Mesenchymal stem cell (in vitro differentiated cells and primary cell): Measurements from ENCODE around the gene CSRP2. TPM values are rescaled to one million over a fixed set of nuclear protein-coding genes. Genes with fewer than 3 reads are reported as not detected.
A peak's percentile ranks its signal among the peaks of the same experiment; 100 is the strongest.

ENCODE experiments used
- DNase-seq: peaks from one replicate; pipeline ENCODE4 v3.0.0-alpha.2; 2013
- H2AFZ ChIP-seq: one replicate; pipeline ENCODE4 v1.6.1; 2013; ENCODE audit warnings: low read depth, mild to moderate bottlenecking, control low read depth, inconsistent platforms, low read length, moderate library complexity
- H2AK5ac ChIP-seq: 2 replicates; pipeline ENCODE4 v1.6.1; 2013; ENCODE audit warnings: low read length, moderate library complexity, mild to moderate bottlenecking, inconsistent platforms; ENCODE audit not compliant: severe bottlenecking
- H2BK120ac ChIP-seq: one replicate; pipeline ENCODE4 v1.6.1; 2013; ENCODE audit warnings: low read depth, mild to moderate bottlenecking, inconsistent platforms, low read length, moderate library complexity
- H2BK12ac ChIP-seq, 2 experiments: one replicate each; pipeline ENCODE4 v1.6.1; 2013; ENCODE audit warnings: inconsistent platforms in 2 of 2, low read length in 2 of 2, mild to moderate bottlenecking in 2 of 2, moderate library complexity in 2 of 2, control low read depth in 1 of 2
- H2BK15ac ChIP-seq: one replicate; pipeline ENCODE4 v1.6.1; 2013; ENCODE audit warnings: mild to moderate bottlenecking, low read depth, inconsistent platforms; ENCODE audit not compliant: poor library complexity, severe bottlenecking
- H2BK5ac ChIP-seq: 2 replicates; pipeline ENCODE4 v1.6.1; 2013; ENCODE audit warnings: low read depth, mild to moderate bottlenecking, low read length, control low read depth, inconsistent platforms; ENCODE audit not compliant: poor library complexity, severe bottlenecking
- H3K14ac ChIP-seq, 2 experiments: one replicate each; pipeline ENCODE4 v1.6.1; 2013; ENCODE audit warnings: inconsistent platforms in 2 of 2, low read length in 2 of 2, control low read depth in 1 of 2, mild to moderate bottlenecking in 1 of 2, moderate library complexity in 1 of 2
- H3K18ac ChIP-seq, 2 experiments: one replicate each; pipeline ENCODE4 v1.6.1; 2013; ENCODE audit warnings: inconsistent platforms in 2 of 2, low read length in 2 of 2, control low read depth in 1 of 2, low read depth in 1 of 2, mild to moderate bottlenecking in 1 of 2
- H3K23ac ChIP-seq, 2 experiments: one replicate each; pipeline ENCODE4 v1.6.1; 2013; ENCODE audit warnings: inconsistent platforms in 2 of 2, low read length in 2 of 2, mild to moderate bottlenecking in 2 of 2, moderate library complexity in 2 of 2, control low read depth in 1 of 2
- H3K27ac ChIP-seq: 2 replicates; pipeline ENCODE4 v1.5.1; 2013; ENCODE audit warnings: mild to moderate bottlenecking, moderate library complexity, low read length, control low read depth, inconsistent platforms; ENCODE audit not compliant: poor library complexity, severe bottlenecking
- H3K27me3 ChIP-seq, 2 experiments: 2 replicates each; pipeline versions ENCODE4 v1.6.1 to v1.7.0; 2013; ENCODE audit warnings: low read length in 2 of 2, mild to moderate bottlenecking in 2 of 2, moderate library complexity in 2 of 2, control low read depth in 1 of 2, inconsistent platforms in 1 of 2; ENCODE audit not compliant: control insufficient read depth in 1 of 2, insufficient read depth in 1 of 2
- H3K36me3 ChIP-seq, 2 experiments: 2 replicates each; pipeline versions ENCODE4 v1.6.1 to v1.7.0; 2013; ENCODE audit warnings: low read length in 2 of 2, control low read depth in 1 of 2, inconsistent platforms in 1 of 2, low read depth in 1 of 2, mild to moderate bottlenecking in 1 of 2; ENCODE audit not compliant: insufficient read depth in 2 of 2, control insufficient read depth in 1 of 2
- H3K4ac ChIP-seq, 2 experiments: one replicate each; pipeline ENCODE4 v1.6.1; 2013; ENCODE audit warnings: inconsistent platforms in 2 of 2, low read length in 2 of 2, mild to moderate bottlenecking in 2 of 2, moderate library complexity in 2 of 2, control low read depth in 1 of 2, low read depth in 1 of 2
- H3K4me1 ChIP-seq: 2 replicates; pipeline ENCODE4 v1.6.1; 2013; ENCODE audit warnings: low read depth, low read length, control low read depth; ENCODE audit not compliant: control insufficient read depth, insufficient read depth
- H3K4me2 ChIP-seq: 2 replicates; pipeline ENCODE4 v1.6.1; 2013; ENCODE audit warnings: low read length, mild to moderate bottlenecking, inconsistent platforms; ENCODE audit not compliant: poor library complexity, severe bottlenecking
- H3K4me3 ChIP-seq, 2 experiments: 2 replicates each; pipeline versions ENCODE4 v1.5.1 to v1.7.0; 2013; ENCODE audit warnings: low read length in 2 of 2, mild to moderate bottlenecking in 2 of 2, control low read depth in 1 of 2, low read depth in 1 of 2; ENCODE audit not compliant: insufficient read depth in 1 of 2
- H3K79me1 ChIP-seq: replicated peaks from 2 replicates; pipeline ENCODE4 v1.6.1; 2013; ENCODE audit warnings: mild to moderate bottlenecking, control low read depth, low read length, inconsistent platforms; ENCODE audit not compliant: poor library complexity, severe bottlenecking
- H3K9ac ChIP-seq: 2 replicates; pipeline ENCODE4 v1.7.0; 2013; ENCODE audit warnings: mild to moderate bottlenecking, low read length, moderate library complexity
- H3K9me3 ChIP-seq: 2 replicates; pipeline ENCODE4 v1.7.0; 2013; ENCODE audit warnings: mild to moderate bottlenecking, low read length; ENCODE audit not compliant: control insufficient read depth
- H4K8ac ChIP-seq: one replicate; pipeline ENCODE4 v1.6.1; 2013; ENCODE audit warnings: inconsistent platforms, mild to moderate bottlenecking, low read length, moderate library complexity
- H4K91ac ChIP-seq: one replicate; pipeline ENCODE4 v1.6.1; 2013; ENCODE audit warnings: mild to moderate bottlenecking, low read length, inconsistent platforms
- WGBS: methylation state at CpG from one replicate; pipeline ENCODE4 v1.1.7; 2013; ENCODE audit warnings: mixed read lengths; 5-methylcytosine and 5-hydroxymethylcytosine counted together
- polyA plus RNA-seq, 2 experiments: library from polyadenylated mRNA; stranded (reverse); fragments of 200-250 nt; gene quantifications; one replicate each; pipeline ENCODE4 v1.2.3, GENCODE V29; 2013

Gene CSRP2
- 26.6 TPM for polyA plus RNA-seq (2013, experiment 1 of 2)
- polyA plus RNA-seq (2013, experiment 2 of 2): 27.7 TPM

DNA sequence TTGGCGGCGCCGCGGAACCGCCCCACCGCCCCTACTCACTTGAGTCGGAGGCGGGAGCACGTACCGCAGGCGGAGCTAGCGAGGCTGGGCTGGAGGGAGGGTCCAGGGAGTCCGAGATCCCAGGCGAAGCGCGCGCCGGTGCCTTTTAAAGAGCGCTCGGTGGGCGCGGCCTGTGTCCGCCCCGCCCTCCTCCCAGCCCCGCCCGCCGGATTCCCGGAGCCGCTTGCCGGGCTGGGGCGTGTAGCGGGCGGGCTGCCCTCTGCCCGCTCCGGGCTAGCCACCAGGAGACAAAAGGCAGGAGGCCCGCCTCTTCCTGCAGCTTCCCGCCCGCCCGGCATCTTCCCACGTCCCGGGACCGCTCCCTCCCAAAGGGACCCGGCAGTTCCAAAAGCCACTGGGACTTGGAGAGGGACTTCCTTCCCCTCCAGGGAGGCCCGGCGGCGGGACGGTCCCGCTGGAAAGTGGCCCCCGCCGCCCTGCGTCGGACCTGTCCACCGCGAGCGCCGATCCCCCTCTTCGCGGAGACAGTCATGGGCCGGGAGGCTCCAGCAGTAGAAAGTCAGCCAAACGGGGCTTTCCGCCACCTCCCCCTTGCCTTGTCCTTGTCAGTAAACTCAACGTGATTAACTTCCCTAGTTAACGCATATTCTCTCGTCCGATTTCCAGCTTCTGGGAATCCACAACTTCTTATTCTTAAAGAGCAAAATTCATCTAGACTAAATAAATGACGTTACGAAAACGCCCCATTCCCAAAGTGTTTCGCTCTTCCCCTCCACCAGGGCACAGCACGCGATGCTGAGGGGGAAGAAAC, at the start of gene CSRP2:
TSS of gene CSRP2 (minus strand) at position 121 of the 811 bp plus-strand sequence. CDS start 12,759 bp downstream, outside the sequence.
- H2BK120ac ChIP-seq: peak within 1 kb of the TSS; percentile 86
- peak within 1 kb of the TSS; percentile 83 for H4K8ac ChIP-seq
- peak within 1 kb of the TSS; percentile 2 to 97 for H3K23ac ChIP-seq
- peaks cover 22% of the 10 kb centered on the region for H3K79me1 ChIP-seq
- H4K91ac ChIP-seq: peak within 1 kb of the TSS; percentile 65
- no peak within 1 kb of the TSS for H2BK5ac ChIP-seq
- WGBS: under 1% methylated on average over 70 of the region's 71 CpGs
- peak within 1 kb of the TSS in 1 of 2 experiments; percentile 93 for H3K14ac ChIP-seq
- H2AFZ ChIP-seq: peak within 1 kb of the TSS; percentile 70
- no peaks in the 10 kb centered on the region for H3K27me3 ChIP-seq
- no peaks in the 10 kb centered on the region for H3K36me3 ChIP-seq
- H3K4me3 ChIP-seq: peak within 1 kb of the TSS; percentile 81 to 83
- DNase-seq: peak; percentile 98
- peaks cover 6% of the 10 kb centered on the region for H3K4me1 ChIP-seq
- no peak within 1 kb of the TSS for H2AK5ac ChIP-seq
- H3K27ac ChIP-seq: peak within 1 kb of the TSS; percentile 69
- H3K9ac ChIP-seq: peak within 1 kb of the TSS; percentile 88
- H3K9me3 ChIP-seq: no peaks in the 10 kb centered on the region
- H3K18ac ChIP-seq: peak within 1 kb of the TSS; percentile 85 to 88
- H3K4ac ChIP-seq: peak within 1 kb of the TSS; percentile 92 to 97
- H2BK15ac ChIP-seq: peak within 1 kb of the TSS; percentile 87
- peak within 1 kb of the TSS; percentile 96 for H3K4me2 ChIP-seq
- H2BK12ac ChIP-seq: peak within 1 kb of the TSS; percentile 64 to 91

DNA sequence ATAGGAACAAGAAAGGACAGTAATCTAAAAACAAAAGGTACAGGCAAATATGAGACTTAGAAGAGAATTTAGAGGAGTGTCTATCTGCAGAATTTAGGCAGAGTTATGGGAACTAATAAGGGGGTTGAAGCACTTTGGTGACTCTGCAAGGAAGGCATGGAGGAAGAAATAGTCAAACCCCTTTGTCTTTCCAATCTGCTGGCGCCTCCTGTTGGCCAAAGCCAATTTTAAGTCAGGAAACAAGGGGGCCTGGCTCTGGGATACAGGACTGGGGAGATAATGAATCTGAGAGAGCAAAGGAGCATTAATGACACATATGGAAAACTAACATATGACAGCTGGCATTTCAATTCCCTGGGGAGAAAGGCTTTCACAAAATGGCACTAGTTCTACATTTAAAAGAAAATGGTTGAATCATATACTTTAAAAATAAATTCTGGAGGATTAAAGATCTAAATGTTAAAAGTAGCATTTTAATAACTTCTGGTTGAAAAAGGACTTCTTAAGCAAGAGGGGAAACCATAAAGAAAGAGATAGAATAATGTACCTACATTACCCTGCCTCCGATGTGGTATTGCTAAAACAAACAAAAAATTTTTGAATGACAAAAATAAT, 48.5 kb upstream of the CSRP2 start:
- H2AK5ac ChIP-seq: no peak overlapping the region
- no peak overlapping the region for H3K4me3 ChIP-seq
- no peak overlapping the region for H3K14ac ChIP-seq
- H2BK15ac ChIP-seq: no peak overlapping the region
- H3K4ac ChIP-seq: no peak overlapping the region
- H3K9me3 ChIP-seq: no peaks in the 10 kb centered on the region
- no peak overlapping the region for H4K8ac ChIP-seq
- peak; percentile 53 for DNase-seq
- H3K4me1 ChIP-seq: no peaks in the 10 kb centered on the region
- no peak overlapping the region for H2BK5ac ChIP-seq
- H2BK12ac ChIP-seq: no peak overlapping the region
- H4K91ac ChIP-seq: no peak overlapping the region
- H3K27me3 ChIP-seq: peaks cover 4 to 16% of the 10 kb centered on the region in 2 experiments
- no peak overlapping the region for H3K4me2 ChIP-seq
- H3K27ac ChIP-seq: no peak overlapping the region
- no peak overlapping the region for H3K23ac ChIP-seq
- no peak overlapping the region for H3K18ac ChIP-seq
- no peak overlapping the region for H3K9ac ChIP-seq
- no peak overlapping the region for H2AFZ ChIP-seq
- WGBS: 23% methylated on average over 1 of the region's 2 CpGs
- H2BK120ac ChIP-seq: no peak overlapping the region
- H3K36me3 ChIP-seq: no peaks in the 10 kb centered on the region
- H3K79me1 ChIP-seq: no peaks in the 10 kb centered on the region

DNA sequence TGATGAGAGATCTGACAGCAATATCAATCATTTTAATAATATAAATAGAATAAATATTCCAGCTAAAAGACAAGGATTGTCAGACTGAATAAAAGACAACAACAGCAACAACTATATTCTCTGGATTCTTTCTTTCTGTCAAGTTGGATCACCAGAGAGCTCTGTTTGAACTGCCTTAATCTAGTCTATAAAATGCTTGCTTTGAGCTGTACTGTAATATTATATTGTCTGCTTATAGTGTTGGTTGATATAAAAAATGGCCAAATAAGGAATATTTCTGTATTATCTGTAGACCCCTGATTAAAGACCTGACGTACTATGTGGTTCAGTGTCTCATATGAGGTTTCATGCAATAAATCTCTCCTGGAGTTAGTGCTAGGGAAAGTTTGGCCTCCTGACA, 46.3 kb upstream of the CSRP2 start:
- Histone ChIP-seq H2BK120ac (no peak overlapping the region), H3K9me3 (no peaks in the 10 kb centered on the region), H2BK12ac (no peak overlapping the region), H4K91ac (no peak overlapping the region), H3K27ac (no peak overlapping the region), H2BK5ac (no peak overlapping the region), H3K36me3 (no peaks in the 10 kb centered on the region), H3K4me2 (no peak overlapping the region), H3K4me3 (no peak overlapping the region), H4K8ac (no peak overlapping the region), H3K18ac (no peak overlapping the region), H3K79me1 (no peaks in the 10 kb centered on the region), H3K4ac (no peak overlapping the region), H3K9ac (no peak overlapping the region), H3K14ac (no peak overlapping the region), H2BK15ac (no peak overlapping the region), H3K4me1 (no peaks in the 10 kb centered on the region), H3K27me3 (no peaks in the 10 kb centered on the region), H2AK5ac (no peak overlapping the region), H2AFZ (no peak overlapping the region), H3K23ac (no peak overlapping the region)
- 91% methylated on average over 1 of the region's 1 CpG for WGBS
- no peak for DNase-seq

DNA sequence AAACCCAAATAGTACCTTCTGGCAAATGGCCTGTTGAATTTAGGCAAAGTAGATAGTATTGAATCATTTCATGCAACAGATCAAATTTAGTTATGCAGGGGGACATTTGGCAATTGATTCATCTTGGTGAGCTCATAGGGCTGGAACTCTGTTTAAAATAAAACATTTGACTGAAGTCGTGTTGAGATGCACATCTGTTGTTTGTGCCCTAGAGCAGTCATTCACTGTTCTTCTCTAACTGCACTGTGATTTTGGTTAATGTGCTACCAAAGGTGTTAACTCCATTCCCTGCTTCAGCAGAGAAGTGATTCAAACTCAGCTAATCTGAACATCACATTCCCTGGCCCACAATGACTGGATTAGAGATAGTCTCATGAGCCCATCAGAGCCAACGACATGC, 44.0 kb upstream of the CSRP2 start:
- no peak overlapping the region for H3K27ac ChIP-seq
- no peak overlapping the region for H2BK15ac ChIP-seq
- no peak overlapping the region for H2BK120ac ChIP-seq
- no peak overlapping the region for H2AK5ac ChIP-seq
- no peak overlapping the region for H3K4me3 ChIP-seq
- H3K18ac ChIP-seq: no peak overlapping the region
- no peaks in the 10 kb centered on the region for H3K27me3 ChIP-seq
- no peak overlapping the region for H3K23ac ChIP-seq
- no peak overlapping the region for H4K91ac ChIP-seq
- no peaks in the 10 kb centered on the region for H3K36me3 ChIP-seq
- H2BK5ac ChIP-seq: no peak overlapping the region
- no peak for DNase-seq
- H3K4ac ChIP-seq: no peak overlapping the region
- peak overlapping the region in 1 of 2 experiments; percentile 4 for H2BK12ac ChIP-seq
- no peaks in the 10 kb centered on the region for H3K9me3 ChIP-seq
- no peak overlapping the region for H3K14ac ChIP-seq
- H4K8ac ChIP-seq: no peak overlapping the region
- H3K4me1 ChIP-seq: no peaks in the 10 kb centered on the region
- no peaks in the 10 kb centered on the region for H3K79me1 ChIP-seq
- 58% methylated on average over 2 of the region's 2 CpGs for WGBS
- no peak overlapping the region for H2AFZ ChIP-seq
- H3K4me2 ChIP-seq: no peak overlapping the region
- no peak overlapping the region for H3K9ac ChIP-seq
